Measurements from ENCODE around the gene KCNK4. TPM values are rescaled to one million over a fixed set of nuclear protein-coding genes. Genes with fewer than 3 reads are reported as not detected.

The KCNK4 gene
- total RNA-seq, 1 donor from 2014 or later: 0.76 TPM

DNA sequence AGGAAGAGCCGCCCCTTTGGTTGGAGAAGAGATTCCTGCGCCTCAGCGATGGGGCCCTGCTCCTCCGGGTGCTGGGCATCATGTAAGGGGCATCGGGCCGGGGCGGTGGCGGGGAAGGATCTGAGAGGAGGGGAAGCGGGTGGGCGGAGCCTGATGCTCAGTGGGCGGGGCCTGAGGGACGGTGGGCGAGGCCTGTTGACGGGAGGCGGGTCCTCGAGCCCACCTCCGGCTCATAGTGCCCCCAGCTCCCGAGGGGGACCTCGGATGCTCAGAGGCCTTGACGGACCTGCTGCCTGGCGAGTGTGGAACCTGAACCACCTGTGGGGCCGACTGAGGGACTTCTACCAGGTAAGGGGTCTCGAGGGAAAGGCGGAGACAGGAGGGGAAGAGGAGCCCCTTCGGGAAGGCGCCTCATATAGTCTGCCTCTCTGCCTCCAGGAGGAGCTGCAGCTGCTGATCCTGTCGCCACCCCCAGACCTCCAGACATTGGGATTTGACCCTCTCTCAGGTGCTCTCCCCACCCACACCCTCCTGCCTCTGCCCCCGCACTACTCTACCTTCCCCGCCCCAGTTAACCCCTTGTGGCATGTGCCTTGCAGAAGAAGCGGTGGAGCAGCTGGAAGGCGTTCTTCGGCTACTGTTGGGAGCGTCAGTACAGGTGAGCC, 49.7 kb downstream of the KCNK4 start:
- intact Hi-C loops (cut with micrococcal nuclease): loop anchor here (1.0 to 2.0 kb wide), 4 partner anchors 23 to 100 kb away; partner anchors contain the start of genes ESRRA, FKBP2 and PRDX5

DNA sequence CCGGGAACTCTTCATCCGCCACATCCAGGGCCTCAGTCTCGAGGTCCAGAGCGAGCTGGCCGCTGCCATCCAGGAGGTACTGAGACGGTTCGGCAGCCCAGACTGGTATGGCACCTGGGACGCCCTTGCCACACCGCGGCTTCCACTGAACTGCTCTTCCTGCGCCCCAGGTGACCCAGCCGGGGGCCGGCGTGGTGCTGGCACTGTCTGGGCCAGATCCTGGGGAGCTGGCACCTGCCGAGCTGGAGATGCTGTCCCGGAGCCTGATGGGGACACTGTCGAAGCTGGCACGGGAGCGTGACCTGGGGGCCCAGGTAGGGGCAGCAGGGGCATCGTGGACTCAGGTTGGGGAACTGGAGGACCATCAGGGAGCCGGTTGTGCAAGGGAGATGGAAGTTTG, 50.3 kb downstream of the KCNK4 start:
- intact Hi-C loops (cut with micrococcal nuclease): loop anchor here (2.0 kb wide), 2 partner anchors 73 to 101 kb away; partner anchors contain the start of gene FKBP2

DNA sequence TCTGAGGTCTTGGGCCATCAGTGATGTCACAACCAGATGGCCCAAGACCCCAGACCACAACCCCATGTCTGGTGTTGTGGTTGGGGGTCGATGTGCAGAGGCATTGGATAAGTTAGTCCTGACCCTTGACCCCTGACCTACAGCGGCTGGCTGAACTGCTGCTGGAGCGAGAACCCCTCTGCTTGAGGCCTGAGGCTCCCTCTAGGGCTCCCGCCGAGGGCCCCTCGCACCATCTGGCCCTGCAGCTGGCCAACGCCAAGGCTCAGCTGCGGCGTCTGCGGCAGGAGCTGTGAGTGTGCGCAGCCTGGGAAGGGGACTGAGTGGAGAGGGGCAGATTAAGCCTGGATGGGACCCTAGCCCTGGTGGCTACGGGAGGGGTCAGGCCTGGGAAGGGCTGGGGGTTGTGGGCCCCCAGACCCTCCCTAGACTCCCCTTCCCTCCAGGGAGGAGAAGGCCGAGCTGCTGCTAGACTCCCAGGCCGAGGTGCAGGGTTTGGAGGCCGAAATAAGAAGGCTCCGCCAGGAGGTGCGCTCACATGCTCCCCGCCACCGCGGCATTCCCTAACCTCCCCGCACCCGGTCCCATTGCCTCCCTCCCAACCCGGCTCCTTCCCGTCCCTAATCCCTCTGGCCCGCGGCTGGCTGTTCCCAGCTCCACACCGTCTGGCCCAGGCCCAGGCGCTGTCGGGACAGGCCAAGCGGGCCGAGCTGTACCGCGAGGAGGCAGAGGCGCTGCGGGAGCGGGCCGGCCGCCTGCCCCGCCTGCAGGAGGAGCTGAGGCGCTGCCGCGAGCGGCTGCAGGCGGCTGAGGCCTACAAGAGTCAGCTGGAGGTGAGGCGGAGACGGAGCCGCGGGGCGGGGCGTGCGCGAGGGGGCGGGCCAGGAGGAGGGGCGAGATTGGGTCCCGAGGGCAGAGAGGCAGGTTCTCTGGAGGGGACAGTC, 51.0 kb downstream of the KCNK4 start:
- intact Hi-C loops (cut with micrococcal nuclease): loop anchor here (1.0 to 2.0 kb wide), 4 partner anchors 17 to 101 kb away; partner anchors contain the start of genes FKBP2, PPP1R14B and RPS6KA4

DNA sequence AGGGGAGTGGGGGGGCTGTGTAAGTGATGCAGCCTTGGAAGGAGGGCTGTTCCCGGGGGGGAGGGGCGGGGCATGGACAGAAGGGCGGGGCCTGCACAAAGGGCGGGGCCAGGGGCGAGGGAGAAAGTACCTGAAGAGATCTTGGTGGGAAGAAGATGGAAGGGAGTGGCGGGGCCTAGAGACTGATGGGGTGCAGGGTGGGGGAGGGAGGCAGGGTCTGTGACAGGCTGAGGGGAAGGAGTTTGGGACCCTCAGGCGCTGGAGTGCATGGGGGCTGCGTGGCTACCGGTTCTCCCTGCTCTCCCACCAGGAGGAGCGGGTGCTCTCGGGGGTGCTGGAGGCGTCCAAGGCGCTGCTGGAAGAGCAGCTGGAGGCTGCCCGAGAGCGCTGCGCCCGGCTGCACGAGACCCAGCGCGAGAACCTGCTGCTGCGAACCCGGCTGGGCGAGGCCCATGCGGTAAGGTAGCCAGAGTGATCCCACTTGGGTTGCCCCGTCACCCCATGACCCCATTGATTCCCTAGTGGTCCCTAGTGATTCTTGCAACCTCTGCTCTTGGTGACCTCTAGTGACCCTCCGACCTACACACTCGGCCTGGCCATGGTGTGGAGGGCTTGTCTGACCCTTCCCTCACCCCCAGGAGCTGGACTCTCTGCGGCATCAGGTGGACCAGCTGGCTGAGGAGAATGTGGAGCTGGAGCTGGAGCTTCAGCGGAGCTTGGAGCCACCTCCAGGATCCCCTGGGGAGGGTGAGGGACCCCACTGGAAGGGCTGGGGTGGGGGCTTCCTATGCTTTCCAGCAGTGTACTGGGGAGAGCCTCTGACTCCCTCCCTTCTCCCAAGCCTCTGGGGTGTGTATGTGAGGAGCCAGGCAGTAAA, 52.0 kb downstream of the KCNK4 start:
- intact Hi-C loops (cut with micrococcal nuclease): loop anchor here (1.0 to 2.0 kb wide), 2 partner anchors 16 to 96 kb away; partner anchors contain the start of genes PPP1R14B and RPS6KA4

DNA sequence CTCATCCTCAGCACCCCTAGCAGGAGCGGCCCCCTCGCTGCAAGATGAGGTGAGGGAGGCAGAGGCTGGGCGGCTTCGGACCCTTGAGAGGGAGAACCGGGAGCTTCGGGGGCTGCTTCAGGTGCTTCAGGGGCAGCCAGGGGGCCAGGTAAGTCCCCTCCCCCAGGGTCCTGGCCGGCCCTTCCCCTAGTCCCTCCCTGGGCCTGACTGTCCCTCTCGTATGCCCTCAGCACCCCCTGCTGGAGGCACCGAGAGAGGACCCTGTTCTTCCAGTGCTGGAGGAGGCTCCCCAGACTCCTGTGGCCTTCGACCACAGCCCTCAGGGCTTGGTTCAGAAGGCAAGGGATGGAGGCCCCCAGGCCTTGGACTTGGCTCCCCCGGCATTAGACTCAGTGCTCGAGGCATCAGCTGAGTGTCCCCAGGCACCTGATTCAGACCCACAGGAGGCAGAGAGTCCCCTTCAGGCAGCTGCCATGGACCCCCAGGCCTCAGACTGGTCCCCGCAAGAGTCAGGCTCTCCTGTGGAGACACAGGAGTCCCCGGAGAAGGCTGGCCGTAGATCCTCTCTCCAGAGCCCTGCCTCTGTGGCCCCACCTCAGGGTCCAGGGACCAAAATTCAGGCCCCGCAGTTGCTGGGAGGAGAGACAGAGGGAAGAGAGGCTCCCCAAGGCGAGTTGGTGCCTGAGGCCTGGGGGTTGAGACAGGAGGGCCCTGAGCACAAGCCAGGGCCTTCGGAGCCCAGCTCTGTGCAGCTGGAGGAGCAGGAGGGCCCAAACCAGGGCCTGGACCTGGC, 52.9 kb downstream of the KCNK4 start:
- intact Hi-C loops (cut with micrococcal nuclease): loop anchor here (2.0 kb wide), 1 partner anchor 97 kb away; the partner anchor contains the start of gene PPP1R14B

DNA sequence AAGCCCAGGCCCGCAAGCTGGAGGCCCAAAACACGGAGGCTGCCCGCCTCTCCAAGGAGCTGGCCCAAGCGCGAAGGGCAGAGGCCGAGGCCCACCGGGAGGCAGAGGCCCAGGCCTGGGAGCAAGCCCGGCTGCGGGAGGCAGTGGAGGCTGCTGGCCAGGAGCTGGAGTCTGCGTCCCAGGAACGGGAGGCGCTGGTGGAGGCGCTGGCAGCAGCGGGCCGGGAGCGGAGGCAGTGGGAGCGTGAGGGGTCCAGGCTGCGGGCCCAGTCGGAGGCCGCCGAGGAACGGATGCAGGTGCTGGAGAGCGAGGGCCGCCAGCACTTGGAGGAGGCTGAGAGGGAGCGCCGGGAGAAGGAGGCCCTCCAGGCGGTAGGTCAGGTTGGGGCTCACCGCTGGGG, 53.7 kb downstream of the KCNK4 start:
- intact Hi-C loops (cut with micrococcal nuclease): no loop called here

DNA sequence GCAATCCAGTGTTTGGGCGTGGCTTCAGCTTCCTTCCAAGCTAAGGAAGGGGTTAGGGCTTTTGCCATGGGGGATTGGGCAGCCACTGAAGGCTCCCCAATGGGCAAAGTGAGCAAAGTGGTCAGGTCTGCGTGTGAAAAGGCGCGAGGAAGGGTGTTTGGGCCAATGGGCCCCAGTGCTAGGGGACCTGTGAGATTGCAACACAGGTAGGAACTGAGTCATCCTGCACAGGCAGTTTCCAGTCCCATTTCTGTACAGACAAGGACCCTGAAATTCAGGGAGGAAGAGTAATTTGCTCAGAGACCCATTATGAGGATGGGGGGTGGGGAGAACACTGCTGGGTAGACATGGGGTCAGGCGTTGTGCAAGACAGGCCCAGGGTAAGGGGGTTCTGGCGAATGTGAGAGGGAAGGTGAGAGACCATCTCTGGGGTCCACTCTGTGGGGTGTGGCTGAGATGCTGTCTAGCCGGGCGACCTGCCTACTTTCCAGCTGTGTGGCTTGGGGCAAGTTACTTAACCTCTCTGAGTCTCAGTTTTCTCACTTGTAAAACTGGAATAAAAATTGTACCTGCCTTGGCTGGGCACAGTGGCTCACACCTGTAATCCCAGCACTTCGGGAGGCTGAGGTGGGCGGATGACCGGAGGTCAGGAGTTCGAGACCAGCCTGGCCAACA, 56.2 kb downstream of the KCNK4 start:
- intact Hi-C loops (cut with micrococcal nuclease): no loop called here

DNA sequence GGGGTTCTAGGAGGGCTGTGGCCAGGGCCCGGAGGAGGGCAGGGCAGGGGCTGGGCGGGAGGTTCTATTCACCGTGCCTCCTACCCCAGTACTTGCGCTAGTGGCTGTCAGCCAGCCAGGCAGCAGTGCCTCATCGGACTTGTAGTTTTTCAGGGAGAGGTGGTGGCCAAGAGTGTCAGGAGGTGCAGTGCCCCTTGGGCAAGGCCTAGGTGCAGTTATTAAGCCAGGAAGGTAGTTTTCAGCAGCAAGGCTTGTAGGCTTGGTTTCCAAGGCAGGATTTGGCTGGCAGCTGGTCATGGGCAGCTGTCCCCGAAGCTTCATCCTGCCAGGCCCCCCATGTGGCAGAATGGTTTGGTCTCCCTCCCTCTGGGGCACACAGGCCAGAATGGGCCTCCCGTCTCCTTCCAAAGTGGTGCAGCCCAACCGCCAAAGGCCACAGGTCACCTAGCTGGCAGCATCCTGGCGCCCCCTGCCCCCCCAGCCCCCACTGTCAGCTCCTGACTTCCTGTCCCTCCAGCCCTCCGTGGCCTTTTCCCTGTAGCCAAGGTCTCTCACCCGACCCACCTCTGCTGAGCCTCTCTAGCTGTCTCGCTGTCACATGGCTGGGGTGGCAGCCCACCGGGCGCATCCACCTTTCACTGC, 57.4 kb downstream of the KCNK4 start:
- intact Hi-C loops (cut with micrococcal nuclease): no loop called here

DNA sequence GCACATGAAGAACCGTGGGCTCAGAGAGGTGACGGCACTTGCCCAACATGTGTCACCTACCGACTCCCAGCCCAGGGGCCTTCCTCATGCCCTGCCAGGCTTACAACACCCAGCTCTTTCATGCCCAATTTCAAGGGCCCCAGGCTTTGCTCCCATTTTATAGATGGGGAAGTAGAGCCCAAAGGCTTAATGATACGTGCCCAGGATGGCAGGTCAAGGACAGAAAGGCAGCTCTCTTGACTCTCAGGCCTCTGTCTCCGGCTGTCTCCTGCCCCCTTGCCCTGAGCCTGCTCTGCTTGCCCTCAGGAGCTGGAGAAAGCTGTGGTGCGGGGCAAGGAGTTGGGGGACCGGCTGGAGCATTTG, 57.9 kb downstream of the KCNK4 start:
- intact Hi-C loops (cut with micrococcal nuclease): no loop called here

DNA sequence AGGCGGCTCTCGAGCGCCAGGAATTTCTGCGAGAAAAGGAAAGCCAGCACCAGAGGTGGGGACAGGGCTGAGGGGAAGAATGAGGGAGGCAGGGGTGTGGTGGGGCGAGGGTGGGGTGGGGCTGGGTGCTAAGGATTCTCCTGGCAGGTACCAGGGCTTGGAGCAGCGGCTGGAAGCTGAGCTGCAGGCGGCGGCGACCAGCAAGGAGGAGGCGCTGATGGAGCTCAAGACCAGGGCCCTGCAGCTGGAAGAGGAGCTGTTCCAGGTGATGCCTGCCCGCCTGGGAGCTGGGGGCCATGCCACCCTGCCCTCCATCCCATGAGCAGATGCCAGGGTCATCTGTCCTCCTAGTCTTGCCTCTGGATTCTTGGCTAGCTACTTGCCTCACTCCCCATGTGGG, 58.3 kb downstream of the KCNK4 start:
- intact Hi-C loops (cut with micrococcal nuclease): no loop called here

Other genes starting within 250 kb of the KCNK4 start
- gene MACROD1, start 125.2 kb upstream of the KCNK4 start, total RNA-seq: 5.6 and 7.8 TPM in 2 replicates
- gene STIP1, start 105.1 kb upstream of the KCNK4 start, total RNA-seq: 253 and 255 TPM in 2 replicates
- gene FERMT3, start 84.6 kb upstream of the KCNK4 start, total RNA-seq: 230 and 241 TPM in 2 replicates
- 28.1 and 28.2 TPM in 2 replicates for gene TRPT1, start 65.1 kb upstream of the KCNK4 start, total RNA-seq
- gene NUDT22, start 65.0 kb upstream of the KCNK4 start, total RNA-seq: 81.5 and 85.3 TPM in 2 replicates
- 26.9 and 30.3 TPM in 2 replicates for gene DNAJC4, start 60.8 kb upstream of the KCNK4 start, total RNA-seq
- 57.7 and 58.7 TPM in 2 replicates for gene VEGFB, start 56.7 kb upstream of the KCNK4 start, total RNA-seq
- 48.9 and 50.6 TPM in 2 replicates for gene FKBP2, start 50.2 kb upstream of the KCNK4 start, total RNA-seq
- gene PPP1R14B, start 44.4 kb upstream of the KCNK4 start, total RNA-seq: 103 and 111 TPM in 2 replicates
- 11.5 and 12.0 TPM in 2 replicates for gene PLCB3, start 39.8 kb upstream of the KCNK4 start, total RNA-seq
- gene BAD, start 6.6 kb upstream of the KCNK4 start, total RNA-seq: 40.9 and 45.8 TPM in 2 replicates
- gene GPR137, start 5.5 kb upstream of the KCNK4 start, total RNA-seq: 49.4 and 52.1 TPM in 2 replicates
- not detected in 2 replicates for gene CATSPERZ, start 9.1 kb downstream of the KCNK4 start, total RNA-seq
- gene ESRRA, start 14.2 kb downstream of the KCNK4 start, total RNA-seq: 50.8 and 52.7 TPM in 2 replicates
- gene TRMT112, start 26.3 kb downstream of the KCNK4 start, total RNA-seq: 187 and 190 TPM in 2 replicates
- gene PRDX5, start 26.8 kb downstream of the KCNK4 start, total RNA-seq: 101 TPM in 2 replicates
- 188 and 191 TPM in 2 replicates for gene CCDC88B, start 48.9 kb downstream of the KCNK4 start, total RNA-seq
- gene RPS6KA4, start 67.9 kb downstream of the KCNK4 start, total RNA-seq: 30.8 and 31.9 TPM in 2 replicates

Measured in T-helper 1 cell treated with Interleukin-12 subunit alpha and Interleukin-12 subunit beta and Interleukin-4 antibody, amounts not matched to agents 30 ng/mL and 1 ng/mL, for 36 hours (primary cell).